Endothelial cell of umbilical vein (primary cell): ENCODE measurements around the gene LINGO4. TPM values are rescaled to one million over a fixed set of nuclear protein-coding genes. Genes with fewer than 3 reads are reported as not detected.
"Not testable (repeated sequence)": the region's sequence is repeated elsewhere in the genome, so short reads cannot be mapped to it uniquely, and the experiment has no call there.

Source experiments
- BruUV-seq: library from RNA; stranded (reverse); fragments of 400-500 nt; replicated peaks from 2 replicates; lab custom pipeline; 2021; lab: Mats Ljungman, UMichigan
- CTCF ChIA-PET: fragments of 300-600, 350-600 bp; sonication (Branson Sonifier 250); formaldehyde crosslinking; loops from one replicate; lab custom pipeline; 2021; ENCODE audit warnings: antibody characterized with exemption, inconsistent platforms; lab: Charles Lee
- POLR2A ChIA-PET: fragments of 300-600, 350-600 bp; sonication (Branson Sonifier 250); formaldehyde crosslinking; loops from one replicate; lab custom pipeline; 2021; ENCODE audit warnings: antibody characterized with exemption, inconsistent platforms; lab: Charles Lee
- DNase-seq: peaks from one replicate; pipeline ENCODE4 v3.0.0-alpha.2; 2011; ENCODE audit warnings: low read depth, low spot score
- FAIRE-seq: peaks from 2 replicates; lab custom pipeline; 2011; peaks lifted over from hg19 to GRCh38; lab: Jason Lieb, UNC
- H2AFZ ChIP-seq: 2 replicates; pipeline ENCODE4 v1.6.0; 2012; ENCODE audit warnings: low read depth, low read length, control low read depth, inconsistent platforms
- H3K27ac ChIP-seq: 2 replicates; pipeline ENCODE4 v1.5.1; 2011; ENCODE audit warnings: low read depth, mild to moderate bottlenecking, control low read depth, low read length, moderate library complexity; ENCODE audit not compliant: insufficient read depth
- H3K27me3 ChIP-seq, 2 experiments: 2 replicates each; pipeline versions ENCODE4 v1.6.0 to v1.6.1; 2011; ENCODE audit warnings: low read length in 2 of 2, mixed read lengths in 1 of 2; ENCODE audit not compliant: control insufficient read depth in 2 of 2, insufficient read depth in 2 of 2
- H3K36me3 ChIP-seq, 2 experiments: 2 replicates in 1 of 2; 3 replicates in 1 of 2; pipeline ENCODE4 v1.5.1; 2011; ENCODE audit warnings: low read length in 2 of 2, mild to moderate bottlenecking in 1 of 2, moderate library complexity in 1 of 2; ENCODE audit not compliant: control insufficient read depth in 2 of 2, insufficient read depth in 2 of 2; ENCODE audit errors: extremely low read depth in 1 of 2
- H3K4me1 ChIP-seq: 3 replicates; pipeline ENCODE4 v1.5.1; 2011; ENCODE audit warnings: mild to moderate bottlenecking, low read length; ENCODE audit not compliant: control insufficient read depth, insufficient read depth; ENCODE audit errors: extremely low read depth
- H3K4me2 ChIP-seq: 2 replicates; pipeline ENCODE4 v1.6.1; 2011; ENCODE audit warnings: low read length, control low read depth, mixed read lengths; ENCODE audit not compliant: insufficient read depth
- H3K4me3 ChIP-seq, 3 experiments: fragments of 200-600 bp in 1 of 3; sonication (generic), shearing (Covaris generic) in 1 of 3; replicated peaks in 1 of 3; 2 replicates each; pipeline ENCODE4 v1.5.1; 2011 to 2016; ENCODE audit warnings: control low read depth in 3 of 3, low read length in 3 of 3, mild to moderate bottlenecking in 2 of 3, inconsistent platforms in 1 of 3, low read depth in 1 of 3, moderate library complexity in 1 of 3; ENCODE audit not compliant: insufficient read depth in 1 of 3
- H3K79me2 ChIP-seq: 2 replicates; pipeline ENCODE4 v1.6.0; 2012; ENCODE audit warnings: low read length, inconsistent platforms; ENCODE audit not compliant: control insufficient read depth, insufficient read depth
- H3K9ac ChIP-seq: replicated peaks from 2 replicates; pipeline ENCODE3; 2011; ENCODE audit warnings: low read length, control low read depth; ENCODE audit not compliant: insufficient read depth; ENCODE audit errors: extremely low read depth
- H3K9me1 ChIP-seq: replicated peaks from 3 replicates; pipeline ENCODE4 v1.6.0; 2011; ENCODE audit warnings: mild to moderate bottlenecking, low read length; ENCODE audit not compliant: control insufficient read depth, insufficient read depth; ENCODE audit errors: extremely low read depth
- H3K9me3 ChIP-seq: replicated peaks from 2 replicates; pipeline ENCODE4 v1.5.1; 2012; ENCODE audit warnings: low read length, inconsistent platforms; ENCODE audit not compliant: control insufficient read depth, insufficient read depth
- H4K20me1 ChIP-seq: replicated peaks from 2 replicates; pipeline ENCODE3; 2011; ENCODE audit warnings: mild to moderate bottlenecking, low read length; ENCODE audit not compliant: control insufficient read depth, insufficient read depth; ENCODE audit errors: extremely low read depth
- EZH2 ChIP-seq: IDR thresholded peaks from 2 replicates; pipeline ENCODE4 v1.6.1; 2012; ENCODE audit warnings: borderline replicate concordance, low read depth, mild to moderate bottlenecking, moderate library complexity, low read length, inconsistent platforms; ENCODE audit not compliant: severe bottlenecking
- FOS ChIP-seq: IDR thresholded peaks from 2 replicates; pipeline ENCODE4 v1.6.1; 2011; ENCODE audit warnings: mild to moderate bottlenecking, low read length, moderate library complexity, borderline replicate concordance; ENCODE audit not compliant: insufficient read depth
- GATA2 ChIP-seq: IDR thresholded peaks from 2 replicates; pipeline ENCODE4 v1.7.0; 2011; ENCODE audit warnings: low read depth, mild to moderate bottlenecking, moderate library complexity, mixed read lengths, low read length; ENCODE audit not compliant: insufficient read length, insufficient read depth
- MYC ChIP-seq: IDR thresholded peaks from one replicate; pipeline ENCODE4 v1.6.1; 2011; ENCODE audit warnings: mild to moderate bottlenecking, low read depth, low read length
- POLR2A ChIP-seq: IDR thresholded peaks from 2 replicates; pipeline ENCODE4 v1.6.1; 2012; ENCODE audit warnings: low read depth, mild to moderate bottlenecking, control low read depth, low read length
- POLR2AphosphoS5 ChIP-seq: IDR thresholded peaks from 2 replicates; pipeline ENCODE4 v1.6.1; 2012; ENCODE audit warnings: low read depth, mild to moderate bottlenecking, control low read depth, low read length, moderate library complexity; ENCODE audit not compliant: insufficient read depth
- dilution Hi-C: fragments of 300-500 bp; cut with MboI; formaldehyde crosslinking; loops from one replicate; pipeline ENCODE4 v1.15.0; 2019; ENCODE audit warnings: low sequenced_read_pairs; ENCODE audit not compliant: extremely low pct_ligation_motif_present
- intact Hi-C: fragments of 100-400 bp; cut with micrococcal nuclease; formaldehyde crosslinking; loops from one replicate; pipeline ENCODE4 v1.10.0; 2022
- polyA plus RNA-seq, 4 experiments: library from polyadenylated mRNA; depleted of rRNA in 3 of 4; stranded (reverse) in 3 of 4; unstranded in 1 of 4; fragments of >200 nt; gene quantifications; 2 replicates each; pipeline versions ENCODE4 v1.2.1 to v1.2.3, GENCODE V29; 2011 to 2012; ENCODE audit warnings: missing spikeins in 1 of 4
- total RNA-seq: library from RNA; stranded (reverse); gene quantifications from 2 replicates; pipeline ENCODE4 v1.2.3, GENCODE V29; 2021
- TF ChIP-seq, protein P1 (sequence below): IDR thresholded peaks from 2 replicates; pipeline ENCODE4 v1.6.1; 2011; ENCODE audit not compliant: insufficient read depth, insufficient read length
- TF ChIP-seq, protein P2 (sequence below), 2 donors: IDR thresholded peaks; 1 replicate in 1 of 2; 2 replicates in 1 of 2; pipeline ENCODE4 v1.5.1; 2011; ENCODE audit warnings: low read length in 2 of 2, mild to moderate bottlenecking in 2 of 2, moderate library complexity in 2 of 2, control low read depth in 1 of 2, inconsistent platforms in 1 of 2, low read depth in 1 of 2; ENCODE audit not compliant: insufficient read depth in 1 of 2; ENCODE audit errors: extremely low read depth in 1 of 2

LINGO4 gene
- total and polyA plus RNA-seq, 2 donors (not counting 3 experiments of a cell fraction or from before 2014, with no cell fraction given) = not detected

DNA sequence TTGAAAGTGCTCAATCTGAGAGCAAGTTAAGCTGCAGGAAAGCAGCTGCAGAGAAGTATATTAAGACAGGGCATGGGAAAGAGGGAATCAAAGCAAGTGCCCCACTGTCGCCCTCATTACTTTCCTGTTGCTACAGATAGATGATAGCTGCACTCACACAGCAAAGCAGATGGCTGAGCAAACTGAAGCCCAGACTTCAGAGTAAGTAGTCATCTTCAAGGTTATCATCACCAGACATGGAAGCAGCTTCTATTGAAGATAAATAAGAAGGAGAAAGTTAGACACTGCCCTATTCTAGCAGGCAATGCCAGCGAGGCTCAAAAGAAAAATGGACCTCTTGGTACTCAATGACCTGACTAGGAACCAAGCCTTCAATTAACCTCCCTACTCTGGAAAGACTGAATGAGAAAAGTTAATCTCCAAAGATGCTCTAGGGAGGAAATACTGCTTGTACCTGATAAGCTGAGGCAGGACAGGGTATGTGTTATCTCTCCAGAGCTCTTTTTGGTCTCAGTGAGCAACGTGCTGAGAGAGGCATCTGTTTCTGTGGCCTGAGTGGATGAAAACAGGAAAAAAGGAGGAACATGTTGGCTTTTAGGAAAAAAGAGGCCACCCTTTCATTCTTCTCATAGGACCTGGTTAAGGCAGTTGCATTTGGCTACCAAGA, 30.8 kb downstream of the LINGO4 start:
- intact Hi-C loops = no loop called here

DNA sequence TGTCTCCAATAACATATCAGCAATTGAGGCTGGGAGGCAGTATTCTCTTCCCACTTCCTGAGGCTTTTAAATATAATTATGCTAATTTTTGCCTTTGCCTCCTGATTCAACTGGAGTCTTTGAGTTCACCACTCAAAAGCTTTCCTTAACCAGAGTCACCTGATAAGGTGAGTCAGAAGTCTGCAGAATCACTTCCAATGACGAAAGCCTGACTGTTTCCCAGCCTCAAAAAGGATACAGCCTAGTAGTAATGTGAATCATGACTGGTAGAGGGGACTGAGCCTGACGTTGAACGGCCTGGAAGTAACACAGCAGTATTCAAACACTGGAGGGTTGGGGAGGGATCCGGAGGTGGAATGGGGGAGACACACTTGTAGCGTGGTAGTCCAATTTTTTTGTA, 31.5 kb downstream of the LINGO4 start:
- Histone ChIP-seq H3K9ac (no peak overlapping the region), H3K4me3 (no peak overlapping the region), H3K36me3 (no peaks in the 10 kb centered on the region), H3K4me2 (no peak overlapping the region), H3K9me3 (no peaks in the 10 kb centered on the region), H2AFZ (no peak overlapping the region), H3K79me2 (no peaks in the 10 kb centered on the region), H3K27me3 (no peaks in the 10 kb centered on the region), H3K4me1 (no peaks in the 10 kb centered on the region), H4K20me1 (no peaks in the 10 kb centered on the region), H3K9me1 (no peaks in the 10 kb centered on the region), H3K27ac (no peak overlapping the region)
- TF ChIP-seq, protein P1, sequence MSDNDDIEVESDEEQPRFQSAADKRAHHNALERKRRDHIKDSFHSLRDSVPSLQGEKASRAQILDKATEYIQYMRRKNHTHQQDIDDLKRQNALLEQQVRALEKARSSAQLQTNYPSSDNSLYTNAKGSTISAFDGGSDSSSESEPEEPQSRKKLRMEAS = no peak
- no peak for TF ChIP-seq POLR2A
- no peak for TF ChIP-seq MYC
- TF ChIP-seq POLR2AphosphoS5 = no peak
- TF ChIP-seq, protein P2, sequence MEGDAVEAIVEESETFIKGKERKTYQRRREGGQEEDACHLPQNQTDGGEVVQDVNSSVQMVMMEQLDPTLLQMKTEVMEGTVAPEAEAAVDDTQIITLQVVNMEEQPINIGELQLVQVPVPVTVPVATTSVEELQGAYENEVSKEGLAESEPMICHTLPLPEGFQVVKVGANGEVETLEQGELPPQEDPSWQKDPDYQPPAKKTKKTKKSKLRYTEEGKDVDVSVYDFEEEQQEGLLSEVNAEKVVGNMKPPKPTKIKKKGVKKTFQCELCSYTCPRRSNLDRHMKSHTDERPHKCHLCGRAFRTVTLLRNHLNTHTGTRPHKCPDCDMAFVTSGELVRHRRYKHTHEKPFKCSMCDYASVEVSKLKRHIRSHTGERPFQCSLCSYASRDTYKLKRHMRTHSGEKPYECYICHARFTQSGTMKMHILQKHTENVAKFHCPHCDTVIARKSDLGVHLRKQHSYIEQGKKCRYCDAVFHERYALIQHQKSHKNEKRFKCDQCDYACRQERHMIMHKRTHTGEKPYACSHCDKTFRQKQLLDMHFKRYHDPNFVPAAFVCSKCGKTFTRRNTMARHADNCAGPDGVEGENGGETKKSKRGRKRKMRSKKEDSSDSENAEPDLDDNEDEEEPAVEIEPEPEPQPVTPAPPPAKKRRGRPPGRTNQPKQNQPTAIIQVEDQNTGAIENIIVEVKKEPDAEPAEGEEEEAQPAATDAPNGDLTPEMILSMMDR (IDR thresholded peaks at IDR 0.05; ENCODE audit: extremely low read depth in 1 of 2, insufficient read depth in 1 of 2, low read depth in 1 of 2, low read length in 2 of 2) = no peak
- TF ChIP-seq EZH2 = no peak
- TF ChIP-seq GATA2 = no peak
- no peak for TF ChIP-seq FOS
- BruUV-seq = no TSS peak
- dilution Hi-C loops = no loop called here
- intact Hi-C loops = no loop called here
- DNase-seq (no peak), FAIRE-seq (no peak)
- POLR2A ChIA-PET = no interaction called here
- CTCF ChIA-PET = no interaction called here

More for the DNA sequence above, 30.8 kb downstream of the LINGO4 start:
- Histone ChIP-seq H3K4me3 (no peak overlapping the region), H3K4me2 (no peak overlapping the region), H3K9ac (no peak overlapping the region), H3K79me2 (no peaks in the 10 kb centered on the region), H3K4me1 (no peaks in the 10 kb centered on the region), H3K9me3 (no peaks in the 10 kb centered on the region), H2AFZ (no peak overlapping the region), H3K27ac (no peak overlapping the region), H3K27me3 (no peaks in the 10 kb centered on the region), H3K9me1 (no peaks in the 10 kb centered on the region), H3K36me3 (no peaks in the 10 kb centered on the region), H4K20me1 (no peaks in the 10 kb centered on the region)
- FAIRE-seq = no peak
- ChIA-PET POLR2A (interaction anchor here (0.5 kb wide), 1 partner anchor 21 kb away, joined by 4 read pairs; no protein-coding TSS in a partner anchor), CTCF (interaction anchor here (0.7 to 1.2 kb wide), 2 partner anchors 9 to 12 kb away, joined by 3 read pairs; no protein-coding TSS in a partner anchor)
- no peak for DNase-seq
- no peak for TF ChIP-seq EZH2
- no TSS peak for BruUV-seq
- dilution Hi-C loops = no loop called here

DNA sequence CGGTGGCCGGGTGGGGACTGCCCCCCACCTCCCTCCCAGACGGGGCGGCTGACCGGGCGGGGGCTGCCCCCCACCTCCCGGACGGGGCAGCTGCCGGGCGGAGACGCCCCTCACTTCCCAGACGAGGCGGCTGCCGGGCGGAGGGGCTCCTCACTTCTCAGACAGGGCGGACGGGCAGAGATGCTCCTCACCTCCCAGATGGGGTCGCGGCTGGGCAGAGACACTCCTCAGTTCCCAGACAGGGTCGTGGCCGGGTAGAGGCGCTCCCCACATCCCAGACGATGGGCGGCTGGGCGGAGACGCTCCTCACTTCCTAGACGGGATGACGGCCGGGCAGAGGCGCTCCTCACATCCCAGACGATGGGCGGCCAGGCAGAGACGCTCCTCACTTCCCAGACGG, 35.9 kb downstream of the LINGO4 start:
- H4K20me1 ChIP-seq, POLR2A ChIA-PET, H3K79me2 ChIP-seq, H3K9me3 ChIP-seq, H3K9me1 ChIP-seq, CTCF ChIA-PET, H3K4me2 ChIP-seq, H3K27ac ChIP-seq, dilution Hi-C loops, H3K36me3 ChIP-seq, DNase-seq, H3K27me3 ChIP-seq, FAIRE-seq, H3K9ac ChIP-seq, H2AFZ ChIP-seq, H3K4me1 ChIP-seq, H3K4me3 ChIP-seq, intact Hi-C loops, BruUV-seq: not testable (repeated sequence)
